ENCODE measurements around the gene NAGPA.
"Not testable (repeated sequence)": the region's sequence is repeated elsewhere in the genome, so short reads cannot be mapped to it uniquely, and the experiment has no call there.

Gene NAGPA

GRCh38 chr16:5059386-5060072, 25.8 kb upstream of the NAGPA start:
- no peak for DNase-seq

DNA sequence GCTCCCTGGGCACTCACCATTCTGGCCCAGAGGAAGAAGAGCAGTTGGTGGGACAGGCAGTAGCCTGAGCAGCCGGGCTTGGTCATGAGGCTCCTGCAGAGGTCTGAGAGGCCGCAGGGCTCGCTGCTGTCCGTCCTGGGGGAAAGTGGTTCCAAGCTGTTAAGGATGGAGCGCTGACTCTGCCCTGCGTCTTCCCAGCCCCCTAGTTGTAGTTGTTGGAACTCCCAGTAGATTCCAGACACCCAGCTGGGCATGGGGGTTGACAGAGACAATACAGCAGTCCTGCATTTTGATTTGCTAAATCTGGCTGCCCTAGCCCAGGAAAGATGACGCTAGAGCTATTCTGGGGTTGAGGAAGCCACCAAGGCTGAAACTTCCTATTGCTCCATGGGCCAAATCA, 24.7 kb upstream of the NAGPA start:
- DNase-seq: no peak

DNA sequence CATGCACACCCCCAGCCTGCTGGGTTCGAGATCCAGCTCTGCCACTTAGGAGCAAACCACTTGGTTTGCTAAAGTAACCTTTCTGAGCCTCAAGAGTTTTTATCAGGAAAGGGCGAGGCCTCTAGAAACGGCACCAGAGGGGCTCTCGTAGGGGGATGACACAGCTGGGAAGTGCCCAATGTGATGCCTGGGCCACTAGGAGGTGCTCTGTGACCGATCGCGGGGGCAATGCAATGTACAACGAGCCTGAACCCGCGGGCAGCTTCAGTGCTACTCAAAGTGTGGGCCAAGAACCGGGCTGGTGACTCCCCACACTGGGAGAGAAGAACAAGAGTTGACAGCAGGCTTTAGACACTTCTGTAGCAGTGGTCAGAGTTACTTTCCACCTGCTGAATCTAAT, 22.6 kb upstream of the NAGPA start:
- peak; percentile 23 to 29 for DNase-seq

DNA sequence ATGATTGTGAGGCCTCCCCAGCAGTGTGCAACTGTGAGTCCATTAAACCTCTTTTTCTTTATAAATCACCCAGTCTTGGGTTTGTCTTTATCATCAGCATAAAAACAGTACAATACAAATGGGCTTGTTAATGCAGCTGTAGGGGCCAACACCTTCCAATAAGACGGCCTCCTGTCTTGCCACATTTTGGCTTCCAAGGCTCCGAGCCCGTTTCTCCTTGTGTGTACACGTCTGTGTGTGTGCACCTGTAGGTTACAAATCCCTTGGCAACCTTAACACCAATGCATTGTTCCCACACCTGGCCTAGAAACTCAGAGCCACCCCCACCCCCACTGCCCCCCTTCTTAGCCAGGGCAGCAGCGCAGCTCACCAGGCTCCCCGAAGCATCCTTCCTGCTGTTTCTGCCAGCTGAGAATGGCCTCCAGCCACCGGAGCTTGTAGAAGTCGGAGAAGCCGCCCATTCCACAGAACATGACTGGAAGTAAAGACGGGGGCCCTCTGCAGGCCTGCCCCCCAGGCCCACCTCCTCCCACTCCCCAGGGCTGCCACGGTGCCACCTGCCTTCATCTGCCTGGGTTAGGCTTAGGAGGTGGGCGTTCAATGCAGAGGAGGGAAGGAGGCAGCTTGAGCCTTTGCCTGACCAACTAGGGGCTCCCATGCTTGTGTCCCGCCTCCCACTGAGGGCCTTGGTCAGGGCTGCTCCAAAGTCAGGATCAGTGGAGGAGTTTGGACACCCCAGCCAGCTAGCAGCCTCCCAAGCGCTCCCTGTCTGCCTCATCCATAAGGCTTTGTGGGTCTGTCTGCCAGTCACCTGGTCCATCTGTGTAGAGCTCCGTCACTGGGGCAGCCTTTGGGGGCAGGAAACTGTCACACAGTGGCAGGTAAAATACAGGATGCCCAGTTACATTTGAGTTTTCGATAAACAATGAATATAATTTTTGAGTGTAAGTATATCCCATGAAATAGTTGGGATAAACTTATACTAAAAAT, 21.4 kb upstream of the NAGPA start:
- no peak for DNase-seq

DNA sequence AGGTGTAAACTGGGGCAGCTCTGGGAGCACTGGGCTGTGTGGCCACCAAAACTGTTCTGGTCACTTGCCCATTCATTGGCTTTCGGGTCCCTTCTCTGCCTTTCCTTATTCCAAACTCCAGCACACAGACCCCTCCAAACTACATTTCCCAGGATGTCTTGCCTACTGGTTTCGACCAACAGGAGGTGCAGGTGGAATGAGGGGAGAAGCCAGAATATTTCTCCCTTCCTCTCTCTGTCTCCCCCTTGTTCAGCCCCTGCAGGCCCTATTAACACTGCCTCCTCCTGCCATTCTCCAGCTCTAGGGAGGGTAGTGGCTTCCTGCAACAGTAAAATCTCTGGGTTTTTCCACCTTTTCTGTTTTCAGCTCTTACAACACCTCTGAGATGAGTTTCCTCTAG, 13.2 kb upstream of the NAGPA start:
- no peak for DNase-seq

- DNase-seq: no peak
Observed at GRCh38 chr16:5045499-5046115, 11.9 kb upstream of the NAGPA start.

DNA sequence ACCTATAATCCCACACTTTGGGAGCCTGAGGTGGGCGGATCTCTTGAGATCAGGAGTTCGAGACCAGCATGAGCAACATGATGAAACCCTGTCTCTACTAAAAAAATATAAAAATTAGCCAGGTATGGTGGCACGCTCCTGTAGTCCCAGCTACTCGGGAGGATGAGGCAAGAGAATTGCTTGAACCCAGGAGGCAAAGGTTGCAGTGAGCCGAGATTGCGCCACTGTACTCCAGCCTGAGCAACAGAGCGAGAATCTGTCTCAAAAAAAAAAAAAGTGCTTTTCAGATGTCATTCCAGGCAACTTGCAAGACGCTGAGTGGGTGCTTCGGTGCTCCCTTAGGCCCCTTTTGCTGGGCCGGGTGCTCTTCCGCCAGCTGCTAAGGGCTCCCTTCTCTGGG, 10.8 kb upstream of the NAGPA start:
- not testable (repeated sequence) for DNase-seq

- no peak for DNase-seq
Observed at GRCh38 chr16:5044011-5044540, 10.3 kb upstream of the NAGPA start.

DNA sequence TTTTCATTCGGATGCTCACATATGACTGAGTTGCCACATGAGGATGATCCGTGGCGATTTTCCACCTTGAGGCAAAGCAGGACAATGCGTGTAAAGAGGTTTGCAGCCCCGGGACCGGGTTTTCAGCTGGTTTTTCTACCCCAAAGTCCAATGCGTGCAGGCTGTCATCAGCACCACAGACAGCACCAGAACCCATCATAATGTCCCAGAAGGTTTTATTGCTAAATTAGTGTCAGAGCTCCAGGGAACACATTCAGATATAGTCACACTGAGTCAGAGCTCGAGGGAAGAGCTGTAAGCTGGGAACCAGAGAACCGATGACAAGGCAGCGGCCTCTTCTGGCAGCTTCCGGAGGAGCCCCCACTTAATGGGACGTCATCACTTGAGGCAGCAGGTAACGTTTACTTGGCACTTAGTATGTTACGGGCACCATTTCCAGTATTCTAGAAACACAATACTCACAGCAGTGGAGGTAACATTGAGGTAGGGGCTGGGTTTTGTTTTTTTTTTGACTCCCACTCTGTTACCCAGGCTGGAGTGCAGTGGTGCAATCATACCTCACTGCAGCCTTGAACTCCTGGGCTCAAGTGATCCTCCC, 8.9 kb upstream of the NAGPA start:
- no peak for DNase-seq

DNA sequence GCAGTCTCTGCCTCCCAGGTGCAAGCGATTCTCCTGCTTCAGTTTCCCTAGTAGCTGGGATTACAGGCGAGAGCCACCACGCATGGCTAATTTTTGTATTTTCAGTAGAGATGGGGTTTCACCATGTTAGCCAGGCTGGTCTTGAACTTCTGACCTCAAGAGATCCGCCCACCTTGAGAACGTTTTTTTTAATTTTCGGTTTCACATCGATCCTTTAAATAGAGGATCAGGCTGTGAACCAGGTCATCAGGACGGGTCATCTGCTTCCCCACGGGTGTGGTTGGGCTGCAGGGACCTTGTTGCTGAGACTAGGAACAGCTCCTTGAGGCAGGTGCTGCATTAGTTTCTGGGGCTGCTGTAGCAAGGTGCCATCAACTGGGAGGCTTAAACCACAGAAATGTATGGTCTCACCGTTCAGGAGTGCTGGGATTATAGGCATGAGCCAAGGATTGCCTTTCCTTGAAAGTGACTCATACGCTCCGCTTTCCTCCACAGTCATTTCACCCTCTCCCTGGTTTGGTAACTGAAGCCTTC, 7.9 kb upstream of the NAGPA start:
- no peak for DNase-seq

- no peak for DNase-seq
Observed at GRCh38 chr16:5040451-5040850, 6.7 kb upstream of the NAGPA start.

GRCh38 chr16:5036228-5037156, 2.8 kb upstream of the NAGPA start:
- no peak for DNase-seq

DNA sequence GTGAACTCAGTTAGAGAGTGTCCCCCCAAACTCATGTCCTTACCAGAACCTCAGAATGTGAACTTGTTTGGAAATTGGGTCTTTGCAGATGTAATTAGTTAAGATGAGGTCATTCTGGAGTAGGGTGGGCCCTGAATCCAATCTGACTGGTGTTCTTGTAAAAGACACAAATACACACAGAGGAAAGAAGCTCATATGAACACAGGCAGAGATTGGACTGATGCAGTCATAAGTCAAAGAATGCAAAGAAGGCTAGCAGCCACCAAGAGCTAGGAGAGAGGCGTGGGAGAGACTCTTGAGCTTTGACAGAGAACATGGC, 2.1 kb upstream of the NAGPA start:
- DNase-seq: no peak

DNA sequence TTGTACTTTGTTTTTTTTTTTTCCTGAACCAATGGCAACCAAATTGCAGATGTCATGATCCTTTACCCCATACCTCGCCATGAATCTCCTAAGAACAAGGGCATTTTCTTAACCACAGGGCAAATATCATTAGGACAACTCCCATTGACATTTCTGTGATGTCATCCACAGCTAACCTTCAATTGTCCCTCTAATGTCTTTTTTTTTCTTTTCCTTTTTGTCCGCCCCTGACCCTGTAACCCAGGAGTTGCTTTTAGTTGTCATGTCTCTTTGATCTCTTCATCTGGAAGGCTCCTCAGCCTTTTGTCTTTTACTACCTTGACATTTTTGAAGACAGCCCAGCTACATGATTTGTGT, 410 bp upstream of the NAGPA start:
- DNase-seq: no peak

DNA sequence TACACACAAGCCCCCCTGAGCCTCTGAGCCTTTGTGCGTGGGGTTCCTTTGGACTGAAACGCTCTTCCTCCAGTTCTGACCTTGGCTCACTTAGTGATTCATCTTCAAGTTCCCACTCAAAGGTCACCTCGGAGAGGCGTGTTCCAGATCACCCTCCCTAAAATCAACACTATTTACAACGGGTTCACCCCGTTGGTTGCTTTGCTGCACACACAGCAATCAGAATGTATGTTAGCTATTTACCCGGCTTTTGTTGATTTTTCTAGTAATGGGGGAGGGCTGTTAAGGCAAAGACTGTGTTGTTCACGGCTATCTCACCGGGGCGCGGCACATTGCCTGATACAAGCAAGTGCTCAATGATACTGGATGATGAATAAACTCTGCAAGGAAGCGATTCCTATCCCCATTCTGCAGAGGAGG, 977 bp downstream of the NAGPA start:
- DNase-seq: no peak

- no peak for DNase-seq
Observed at GRCh38 chr16:5031601-5032000, 2.1 kb downstream of the NAGPA start.

- DNase-seq: no peak
Observed at GRCh38 chr16:5030251-5030870, 3.4 kb downstream of the NAGPA start.

GRCh38 chr16:5028950-5029475, 4.7 kb downstream of the NAGPA start:
- no peak for DNase-seq

- no peak for DNase-seq
Observed at GRCh38 chr16:5027575-5028235, 6.0 kb downstream of the NAGPA start.

DNA sequence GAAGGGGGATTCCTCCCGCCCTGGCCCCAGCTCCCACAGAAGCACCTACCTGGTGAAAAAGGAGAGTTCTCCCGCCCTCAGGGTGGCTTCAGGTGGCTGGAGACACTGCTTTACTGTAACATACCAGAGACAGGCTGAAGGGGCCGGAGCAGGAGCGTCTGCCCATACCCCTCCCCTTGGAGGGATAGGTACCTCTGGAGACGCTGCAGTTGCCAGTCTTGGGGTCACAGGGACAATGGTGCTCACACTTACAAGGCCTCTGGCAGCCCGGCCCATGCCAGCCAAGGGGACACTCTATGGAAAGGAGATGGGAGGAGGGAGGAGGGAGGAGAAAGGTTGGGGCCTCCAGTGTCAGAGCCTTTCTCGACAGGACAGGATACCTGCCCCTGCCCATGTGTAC, 6.6 kb downstream of the NAGPA start:
- DNase-seq: no peak

GRCh38 chr16:5026664-5027063, 7.1 kb downstream of the NAGPA start:
- DNase-seq: no peak

Measured in activated CD4-positive, alpha-beta T cell treated with anti-CD3 and anti-CD28 coated beads, Interleukin-2, amount 50 U/mL, for 4 hours (primary cell).